ENCODE data around the gene BTBD9. TPM values are rescaled to one million over a fixed set of nuclear protein-coding genes. Genes with fewer than 3 reads are reported as not detected.

Gene BTBD9
- total and polyA plus RNA-seq, 2 of the 13 experiments (the other 11 are each of a cell fraction or from before 2014, with no cell fraction given) = 1.2 to 3.0 TPM

- TF ChIP-seq ZBTB33 (CRISPR knock-in tag; IDR thresholded peaks at IDR 0.05) = no peak
- no peak for TF ChIP-seq CERS6 (CRISPR knock-in tag; IDR thresholded peaks at IDR 0.05)
- no peak for TF ChIP-seq HNRNPH1 (optimal IDR thresholded peaks at IDR 0.05; ENCODE audit: low read depth, low read length)
- no peak for TF ChIP-seq ZNF703 (CRISPR knock-in tag; IDR thresholded peaks at IDR 0.05; ENCODE audit: borderline replicate concordance)
- TF ChIP-seq ZBTB1 (CRISPR knock-in tag; IDR thresholded peaks at IDR 0.05; ENCODE audit: borderline replicate concordance) = no peak
- no peak for TF ChIP-seq FOSL1 (CRISPR knock-in tag; IDR thresholded peaks at IDR 0.05; ENCODE audit: borderline replicate concordance)
- TF ChIP-seq ZNF549 (CRISPR knock-in tag; IDR thresholded peaks at IDR 0.05) = no peak
- TF ChIP-seq CREB1 (IDR thresholded peaks at IDR 0.05) = no peak
- TF ChIP-seq CREB1 (CRISPR knock-in tag; IDR thresholded peaks at IDR 0.05) = no peak
- TF ChIP-seq TRAFD1 (CRISPR knock-in tag; IDR thresholded peaks at IDR 0.05; ENCODE audit: borderline replicate concordance) = no peak
These were observed 289.5 kb downstream of the BTBD9 start (continued) for GRCh38 chr6:38350220-38350619.
